ENCODE results near the gene PTGFRN.

DNA sequence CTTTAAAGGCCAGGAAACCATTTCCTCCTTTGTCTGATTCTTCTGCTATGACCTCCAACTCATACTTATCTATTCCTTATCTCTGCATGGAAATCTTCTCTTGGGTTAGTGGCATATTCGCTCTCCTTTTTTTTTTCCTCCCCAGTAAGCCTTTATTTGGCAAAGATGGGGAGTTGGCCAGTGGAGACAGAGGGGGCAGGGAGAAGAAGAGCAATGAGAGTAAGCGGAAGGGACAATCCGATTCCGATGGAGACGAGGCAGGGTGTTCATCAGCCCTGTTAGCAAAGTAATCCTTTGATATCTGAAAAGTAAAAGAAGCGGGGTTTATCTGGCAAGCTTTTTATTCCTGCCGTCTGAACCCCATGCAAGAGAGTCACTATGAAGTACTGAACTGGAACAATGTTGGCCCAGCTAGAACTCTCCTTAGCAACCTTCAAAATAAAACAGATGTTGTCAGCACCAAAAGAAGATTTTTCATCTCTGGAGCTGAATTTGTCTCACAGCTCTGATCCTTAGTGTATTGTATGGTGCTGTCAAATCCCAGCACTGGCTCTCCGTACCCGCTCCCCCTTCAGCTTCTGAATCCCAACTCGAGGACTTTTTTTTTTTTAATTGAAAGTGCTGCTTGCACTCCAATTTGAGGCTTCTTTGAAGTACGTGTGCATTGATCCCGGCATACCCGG, 40.9 kb downstream of the PTGFRN start:
- TF ChIP-seq FOSL1 (IDR thresholded peaks at IDR 0.05; ENCODE audit: low read depth) = no peak
- no peak for TF ChIP-seq CTCF (IDR thresholded peaks at IDR 0.05 in 2 of 3, conservative IDR thresholded peaks at IDR 0.05 in 1 of 3; ENCODE audit: borderline replicate concordance in 1 of 3, insufficient read depth in 1 of 3, low read depth in 2 of 3, low read length in 2 of 3)
- no peak for TF ChIP-seq SP1 (IDR thresholded peaks at IDR 0.05; ENCODE audit: low read depth)
- no peak for TF ChIP-seq EZH2 (IDR thresholded peaks at IDR 0.05)
- no peak for TF ChIP-seq POLR2A (IDR thresholded peaks at IDR 0.05; ENCODE audit: borderline replicate concordance, extremely low read depth, insufficient read depth, insufficient read length)
- no peak for TF ChIP-seq EZH2phosphoT487 (IDR thresholded peaks at IDR 0.05; ENCODE audit: borderline replicate concordance)

Data from HCT116 (cell line).